ENCODE data around the gene CCR5AS.

Gene CCR5AS

DNA sequence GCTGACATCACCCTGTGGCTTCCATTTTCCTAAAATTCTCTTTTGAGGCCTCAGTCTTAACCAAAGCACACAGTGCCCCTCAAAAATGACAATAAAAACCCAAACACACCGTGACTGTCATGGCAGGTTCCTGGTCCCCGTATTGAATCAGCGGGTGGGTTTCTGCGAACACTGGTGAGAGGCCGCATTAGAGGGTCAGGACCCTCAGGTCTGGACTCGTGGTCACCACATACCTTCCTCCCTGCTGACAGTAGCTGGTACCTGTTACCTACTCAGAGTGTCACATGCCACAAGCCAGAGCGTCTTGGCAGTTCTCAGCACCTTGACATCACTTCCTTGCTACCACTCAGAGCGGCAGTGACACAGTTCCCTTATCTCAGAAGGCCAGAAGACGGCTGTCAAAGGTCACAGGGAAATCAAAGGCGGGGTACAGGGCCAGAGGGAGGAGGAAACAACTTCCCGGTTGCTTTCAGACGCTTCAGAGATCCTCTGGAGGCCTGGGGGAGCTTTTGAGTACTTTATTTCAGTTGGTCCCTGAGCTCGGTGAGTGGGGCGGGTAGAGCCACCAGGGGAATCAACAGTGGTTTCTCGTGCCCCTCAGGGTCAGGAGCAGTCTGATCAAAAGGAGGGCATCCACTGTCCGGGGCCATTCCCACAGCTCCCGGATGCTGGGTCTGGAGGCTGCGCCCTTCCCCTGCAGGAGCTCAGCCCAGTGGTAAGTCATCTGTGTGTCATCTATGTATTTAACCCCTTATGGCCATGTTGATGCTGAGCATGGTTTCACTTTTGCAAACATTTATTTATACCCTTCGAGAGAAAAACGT lies at the start of gene CCR5AS, which contains the start of gene CCRL2:
TSS of gene CCR5AS (minus strand) at position 279 of the 824 bp plus-strand sequence.
TSS of gene CCRL2 (plus strand) at position 472 of the 824 bp plus-strand sequence. CDS start 821 bp downstream, outside the sequence.
- Mint-ChIP-seq H3K27ac (peak within 1 kb of the TSS; percentile 86), H3K4me3 (peak within 1 kb of the TSS; percentile 85), H3K4me1 (peaks cover 33% of the 10 kb centered on the region), H3K9me3 (no peaks in the 10 kb centered on the region), H3K27me3 (no peaks in the 10 kb centered on the region), H3K36me3 (peaks cover 3% of the 10 kb centered on the region)
- DNase-seq: peak; percentile 41

DNA sequence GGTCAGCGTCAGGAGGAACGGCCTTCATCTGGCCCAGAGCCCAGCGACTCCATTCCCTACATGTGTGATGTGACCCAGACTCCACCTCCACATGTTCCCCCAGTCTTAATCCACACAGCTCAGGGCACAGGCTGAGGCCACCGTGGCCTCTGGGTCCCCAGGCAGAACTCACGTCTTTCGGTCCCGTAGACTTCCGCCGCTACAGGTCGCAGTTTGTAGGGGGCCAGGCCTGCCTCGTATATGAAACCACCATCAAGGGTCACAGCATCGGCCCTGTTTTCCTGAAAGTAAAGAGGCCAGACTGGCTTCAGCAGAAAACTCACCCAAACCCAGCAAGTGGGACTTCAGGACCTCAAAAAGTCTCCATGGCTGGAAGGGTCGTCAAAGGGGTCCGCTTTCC lies 49.3 kb upstream of the CCR5AS start:
- Mint-ChIP-seq H3K4me1 (no peaks in the 10 kb centered on the region), H3K36me3 (no peaks in the 10 kb centered on the region), H3K27me3 (peaks cover 14% of the 10 kb centered on the region), H3K27ac (no peak overlapping the region), H3K9me3 (no peaks in the 10 kb centered on the region), H3K4me3 (no peak overlapping the region)
- DNase-seq: no peak

DNA sequence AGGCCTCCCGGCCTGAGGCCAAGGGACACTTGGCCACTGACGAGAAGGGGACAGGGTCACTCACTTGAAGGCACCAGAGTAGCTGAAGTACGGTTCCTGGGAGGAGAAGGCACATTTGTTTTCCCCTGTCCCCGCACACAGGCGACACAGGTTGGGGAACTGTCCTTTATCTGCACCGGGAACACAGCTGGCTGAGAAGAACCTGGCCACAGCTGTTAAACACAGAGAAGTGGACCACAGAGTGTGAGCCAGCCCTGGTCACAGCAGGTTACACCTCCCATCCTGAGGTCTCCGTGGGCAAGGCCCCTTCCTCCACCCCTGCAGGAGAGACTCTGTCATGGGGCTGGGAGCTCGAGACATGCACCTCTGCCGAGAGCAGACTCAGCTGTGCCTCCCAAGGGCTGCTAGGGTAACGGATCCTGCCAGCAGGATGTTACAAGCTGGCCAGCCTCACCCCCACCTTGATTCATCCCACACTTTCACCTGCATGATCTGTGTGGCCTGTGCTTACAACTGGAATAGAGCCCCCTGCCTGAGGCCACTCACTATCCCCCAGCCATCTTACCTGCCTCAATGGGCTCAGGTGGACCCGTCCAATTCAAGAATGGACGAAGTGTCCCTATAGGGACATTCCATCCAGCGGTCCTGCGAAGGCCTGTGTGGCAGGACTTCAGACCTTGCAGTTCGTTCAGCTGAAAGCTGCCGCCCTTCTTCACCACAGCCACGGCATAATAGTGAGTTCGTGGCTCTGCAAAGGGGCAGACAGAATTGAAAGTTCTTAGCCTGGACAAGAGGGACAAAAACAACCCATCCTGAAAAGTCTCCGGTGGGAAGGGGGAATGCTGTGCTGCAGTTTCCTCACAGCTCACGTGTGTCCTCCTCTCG lies 48.6 kb upstream of the CCR5AS start:
- Mint-ChIP-seq H3K9me3 (no peaks in the 10 kb centered on the region), H3K4me1 (no peaks in the 10 kb centered on the region), H3K4me3 (no peak overlapping the region), H3K27ac (no peak overlapping the region), H3K27me3 (peaks cover 14% of the 10 kb centered on the region), H3K36me3 (no peaks in the 10 kb centered on the region)
- no peak for DNase-seq

DNA sequence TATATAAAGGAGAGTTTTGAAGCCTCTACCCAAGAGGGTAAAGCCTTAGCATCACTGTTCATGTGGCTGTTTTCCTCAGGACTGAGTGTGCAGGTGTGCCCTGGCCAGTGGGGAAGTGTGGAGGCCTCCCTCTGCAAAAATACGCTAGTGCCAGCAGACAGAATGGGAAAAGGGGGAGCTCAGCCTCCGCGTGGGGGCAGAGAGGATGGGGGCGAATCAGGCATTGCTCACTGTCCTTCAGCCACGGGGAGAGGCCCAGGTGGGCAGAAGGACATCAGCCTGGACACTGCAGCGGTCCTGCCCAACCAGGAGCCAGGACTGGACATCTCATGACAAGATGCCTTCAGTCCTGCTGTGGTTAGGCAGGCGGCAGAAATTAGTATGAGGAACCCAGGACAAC lies 47.7 kb upstream of the CCR5AS start:
- H3K36me3 Mint-ChIP-seq: no peaks in the 10 kb centered on the region
- DNase-seq: no peak
- H3K27me3 Mint-ChIP-seq: peaks cover 14% of the 10 kb centered on the region
- H3K27ac Mint-ChIP-seq: no peak overlapping the region
- H3K9me3 Mint-ChIP-seq: no peaks in the 10 kb centered on the region
- no peaks in the 10 kb centered on the region for H3K4me1 Mint-ChIP-seq
- H3K4me3 Mint-ChIP-seq: no peak overlapping the region

DNA sequence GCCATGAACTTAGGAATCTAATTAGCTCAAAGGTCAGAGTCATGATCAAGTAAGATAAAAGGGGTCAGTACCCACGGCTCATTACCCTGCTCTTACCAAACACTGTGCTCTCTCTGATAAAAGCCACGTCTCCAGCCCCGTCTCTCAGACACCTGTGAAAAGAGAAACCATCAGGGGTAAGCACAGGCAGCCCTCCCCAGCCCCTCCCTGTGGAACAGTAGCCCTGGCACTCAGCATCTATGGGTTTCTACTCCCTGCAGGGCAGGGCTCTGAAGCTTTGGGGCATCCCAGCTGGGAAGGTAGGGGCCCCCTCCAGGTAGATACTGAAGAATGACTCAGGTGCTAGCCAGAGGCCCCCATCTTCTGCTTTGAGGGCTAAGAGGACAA lies 47.3 kb upstream of the CCR5AS start:
- Mint-ChIP-seq H3K9me3 (no peaks in the 10 kb centered on the region), H3K36me3 (no peaks in the 10 kb centered on the region), H3K4me3 (no peak overlapping the region), H3K27me3 (peaks cover 14% of the 10 kb centered on the region), H3K4me1 (no peaks in the 10 kb centered on the region), H3K27ac (no peak overlapping the region)
- DNase-seq: no peak

DNA sequence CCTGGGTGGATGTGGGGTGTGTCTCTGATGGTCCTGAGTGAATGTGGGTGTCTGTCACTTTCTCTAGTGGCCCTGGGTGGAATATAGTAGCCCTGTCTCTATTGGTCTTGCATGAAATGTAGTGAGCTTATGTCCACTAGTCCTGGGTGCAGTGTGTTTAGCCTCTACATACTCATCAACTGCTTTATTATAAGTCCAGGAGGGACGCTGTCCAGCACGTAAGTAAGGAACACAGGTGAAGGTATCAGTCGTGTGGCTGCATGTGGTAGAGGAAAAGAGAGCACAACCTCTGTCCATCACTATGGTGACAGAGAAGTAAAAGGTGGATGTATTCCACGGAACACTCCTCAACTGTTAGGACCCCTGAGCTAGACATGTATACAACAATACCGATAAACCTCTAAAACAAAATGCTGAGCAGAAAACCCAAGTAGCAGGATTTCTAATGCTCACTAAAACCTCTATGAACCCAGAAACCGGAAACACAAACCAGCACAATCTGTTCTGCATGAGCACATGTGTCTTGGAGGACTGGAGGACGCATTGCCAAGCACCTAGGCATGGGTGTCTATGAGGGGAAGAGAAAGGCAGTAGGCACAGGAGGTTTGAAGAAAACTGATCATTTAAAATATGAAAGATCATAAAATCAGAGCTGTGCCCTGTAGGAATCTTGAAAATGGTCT lies 46.8 kb upstream of the CCR5AS start:
- Mint-ChIP-seq H3K4me1 (no peaks in the 10 kb centered on the region), H3K27me3 (peaks cover 14% of the 10 kb centered on the region), H3K27ac (no peak overlapping the region), H3K4me3 (no peak overlapping the region), H3K9me3 (no peaks in the 10 kb centered on the region), H3K36me3 (no peaks in the 10 kb centered on the region)
- no peak for DNase-seq

DNA sequence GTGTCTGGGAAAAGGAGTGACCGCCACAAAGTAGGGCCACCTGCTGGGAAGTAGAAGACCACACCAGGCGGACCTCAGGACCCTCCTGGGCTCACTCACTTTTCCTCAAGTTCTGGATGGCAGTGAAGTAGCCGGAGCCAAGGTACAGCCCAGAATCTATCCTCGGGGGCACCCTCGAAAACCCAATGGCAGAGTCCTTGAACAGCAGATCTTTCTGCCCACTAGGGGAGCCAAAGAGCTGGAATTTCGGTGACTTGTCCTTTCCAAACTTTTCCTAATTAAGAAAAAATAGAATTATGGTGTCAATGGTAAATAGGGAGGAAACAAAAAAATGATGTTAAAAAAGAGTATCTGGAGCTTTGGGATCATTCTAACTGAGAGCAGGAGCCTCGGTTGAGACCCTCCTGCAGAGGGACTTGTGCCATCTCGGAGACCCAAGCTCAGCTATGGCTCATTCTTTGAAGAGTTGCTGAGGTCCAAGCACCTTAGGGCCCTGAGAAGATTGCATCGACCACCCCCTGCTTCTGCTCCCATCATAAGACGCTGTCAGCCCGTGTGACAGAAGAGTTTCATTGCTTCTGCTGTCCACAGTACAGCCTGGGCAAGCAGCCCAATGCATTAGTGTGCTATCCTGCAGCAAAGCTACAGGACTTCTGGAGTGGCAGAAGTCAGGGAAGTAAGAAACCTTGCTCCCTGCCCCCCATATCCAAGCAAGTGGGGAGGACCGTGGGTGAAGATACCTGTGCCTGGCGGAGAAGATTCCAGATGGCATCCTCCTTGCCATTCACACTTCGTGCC lies 43.1 kb upstream of the CCR5AS start:
- H3K27me3 Mint-ChIP-seq: peaks cover 14% of the 10 kb centered on the region
- H3K27ac Mint-ChIP-seq: no peak overlapping the region
- H3K9me3 Mint-ChIP-seq: no peaks in the 10 kb centered on the region
- H3K36me3 Mint-ChIP-seq: no peaks in the 10 kb centered on the region
- DNase-seq: no peak
- H3K4me1 Mint-ChIP-seq: no peaks in the 10 kb centered on the region
- no peak overlapping the region for H3K4me3 Mint-ChIP-seq

DNA sequence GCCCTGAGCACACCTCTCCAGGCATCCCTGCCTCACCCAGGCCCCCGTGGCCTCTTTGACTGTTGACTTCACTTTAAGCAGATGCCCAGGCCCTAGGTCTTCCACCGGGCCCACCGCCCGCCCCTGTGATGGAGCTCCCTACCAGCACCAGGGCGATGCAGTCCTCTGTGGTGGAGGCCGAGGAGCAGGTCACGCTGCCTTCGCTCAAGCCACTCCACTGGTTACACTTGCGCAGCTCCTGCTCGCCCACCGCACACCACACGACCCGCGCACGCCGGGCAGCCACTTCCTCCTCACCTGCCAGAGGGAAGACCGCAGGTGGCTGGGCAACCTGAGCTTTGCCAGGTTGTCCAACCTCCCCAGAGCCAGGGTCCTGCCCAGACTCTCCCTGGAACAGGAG lies 41.9 kb upstream of the CCR5AS start:
- no peak overlapping the region for H3K4me3 Mint-ChIP-seq
- no peaks in the 10 kb centered on the region for H3K9me3 Mint-ChIP-seq
- H3K4me1 Mint-ChIP-seq: no peaks in the 10 kb centered on the region
- H3K27ac Mint-ChIP-seq: no peak overlapping the region
- peaks cover 14% of the 10 kb centered on the region for H3K27me3 Mint-ChIP-seq
- no peaks in the 10 kb centered on the region for H3K36me3 Mint-ChIP-seq
- no peak for DNase-seq

DNA sequence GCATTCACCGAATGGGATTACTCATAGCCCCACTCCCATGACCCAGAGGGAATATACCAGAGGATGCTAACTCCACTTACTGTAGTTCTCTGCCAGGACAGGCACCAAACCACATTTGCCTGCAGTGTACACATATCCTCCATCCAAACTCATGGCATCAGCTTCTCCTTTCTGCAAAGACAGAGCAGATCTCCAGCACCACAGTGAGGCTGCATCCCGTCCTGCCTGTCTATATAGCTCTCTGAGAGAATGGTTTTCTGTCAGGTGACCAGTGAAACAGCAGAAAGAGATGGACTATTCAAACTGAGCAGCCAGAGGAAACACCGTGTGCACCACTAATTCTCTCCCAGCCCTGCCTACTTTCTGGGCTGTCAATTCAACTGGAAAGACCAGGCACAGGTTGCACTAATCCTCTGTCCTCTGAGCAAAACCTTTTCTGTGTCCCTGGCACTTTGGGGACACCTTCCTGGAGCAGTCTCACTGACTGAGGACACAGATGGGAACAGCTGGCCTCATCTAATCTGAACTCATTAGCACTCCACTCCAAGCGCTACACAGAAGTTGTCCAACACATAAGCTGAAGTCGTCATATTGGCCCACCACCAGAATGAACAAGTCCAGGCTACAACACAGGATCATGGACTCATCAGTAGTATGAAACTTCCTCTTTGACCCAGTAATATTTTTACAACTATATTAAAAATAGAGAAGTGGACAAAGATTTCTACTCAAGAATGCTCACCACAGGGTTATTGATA lies 40.5 kb upstream of the CCR5AS start:
- Mint-ChIP-seq H3K9me3 (no peaks in the 10 kb centered on the region), H3K4me3 (no peak overlapping the region), H3K27ac (no peak overlapping the region), H3K27me3 (peaks cover 4% of the 10 kb centered on the region), H3K36me3 (no peaks in the 10 kb centered on the region), H3K4me1 (no peaks in the 10 kb centered on the region)
- DNase-seq: no peak

DNA sequence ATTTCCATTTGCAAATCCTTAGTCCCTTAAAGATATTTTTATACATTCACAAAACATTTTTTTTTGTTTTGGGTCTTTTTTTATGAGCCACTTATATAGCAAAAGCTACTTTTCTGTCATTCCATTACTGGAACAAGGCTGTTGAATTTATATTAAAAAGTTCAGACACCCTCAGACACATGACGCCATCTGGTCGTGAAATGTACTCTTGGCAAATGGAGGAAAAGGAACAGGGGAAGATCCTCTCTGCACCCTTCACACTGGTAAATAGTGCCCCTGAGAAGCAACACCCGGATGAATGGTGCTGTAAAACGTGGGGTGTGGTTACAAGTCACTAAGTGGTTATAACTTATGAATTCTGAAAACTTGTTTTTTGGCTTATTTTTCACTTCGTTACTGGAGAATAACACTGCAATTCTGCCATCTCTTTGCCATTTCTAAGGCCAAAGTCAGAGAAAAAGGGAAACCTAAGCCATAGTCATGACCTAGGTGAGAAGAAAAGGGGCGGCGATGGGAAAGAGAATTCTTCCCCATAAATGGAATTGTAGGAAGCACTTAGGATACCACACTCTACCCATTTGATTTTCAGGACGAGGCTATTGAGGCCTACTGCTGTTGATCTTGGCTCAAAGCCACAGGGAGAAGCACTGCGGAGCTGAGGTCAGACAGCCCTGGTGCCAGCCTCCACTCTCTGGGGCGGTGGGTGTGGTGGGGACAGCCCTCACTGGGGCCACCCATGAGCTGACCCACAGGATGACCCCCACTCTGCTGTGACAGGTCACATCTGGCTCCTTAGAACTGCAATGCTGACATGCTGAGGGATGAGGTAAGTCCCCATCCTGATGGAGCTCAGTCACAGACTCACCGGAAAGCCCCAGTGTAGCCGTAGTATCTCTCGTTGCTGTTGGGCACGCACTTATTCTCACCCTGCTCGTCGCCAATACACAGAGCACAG lies 36.0 kb upstream of the CCR5AS start:
- Mint-ChIP-seq H3K4me3 (no peak overlapping the region), H3K36me3 (no peaks in the 10 kb centered on the region), H3K9me3 (no peaks in the 10 kb centered on the region), H3K27ac (no peak overlapping the region), H3K4me1 (peaks cover 19% of the 10 kb centered on the region), H3K27me3 (no peaks in the 10 kb centered on the region)
- DNase-seq: no peak

DNA sequence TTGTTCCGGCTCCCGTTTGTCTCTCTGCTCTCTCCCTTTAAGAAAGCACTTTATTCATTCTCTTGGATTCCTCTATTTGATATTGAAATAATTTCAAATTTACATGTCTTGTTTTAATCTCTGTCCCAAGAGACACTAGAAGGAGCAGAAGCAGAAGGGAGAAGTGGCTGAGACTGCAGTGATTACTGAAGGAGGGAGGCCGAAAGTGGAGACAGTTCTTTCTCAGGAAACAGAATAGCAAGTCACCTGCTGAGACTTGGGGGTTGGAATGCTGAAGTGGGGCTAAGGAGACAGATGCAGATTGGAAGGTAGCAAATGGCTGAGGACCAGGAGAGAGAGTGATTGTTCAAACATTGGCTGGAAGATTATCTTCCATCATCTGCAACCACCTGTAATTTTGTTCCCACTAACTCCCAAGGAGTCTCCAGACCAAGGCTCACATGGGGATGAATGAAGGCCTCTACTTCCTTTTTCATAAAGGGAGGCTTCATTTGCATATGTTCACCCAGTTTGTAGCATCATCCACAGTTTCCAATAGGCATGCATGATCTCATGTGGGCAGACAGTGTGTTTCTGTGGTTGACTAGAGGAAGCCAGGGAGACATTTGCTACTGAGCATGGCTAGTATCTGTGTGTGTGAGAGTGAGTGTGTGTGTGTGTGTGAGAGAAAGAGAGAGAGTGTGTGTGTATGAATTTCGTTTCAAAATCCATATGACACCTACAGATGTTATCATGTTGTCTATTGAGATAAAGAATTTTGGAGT lies 33.8 kb upstream of the CCR5AS start:
- Mint-ChIP-seq H3K4me3 (no peak overlapping the region), H3K4me1 (peaks cover 19% of the 10 kb centered on the region), H3K9me3 (no peaks in the 10 kb centered on the region), H3K27me3 (no peaks in the 10 kb centered on the region), H3K36me3 (no peaks in the 10 kb centered on the region), H3K27ac (no peak overlapping the region)
- peak; percentile 34 for DNase-seq

DNA sequence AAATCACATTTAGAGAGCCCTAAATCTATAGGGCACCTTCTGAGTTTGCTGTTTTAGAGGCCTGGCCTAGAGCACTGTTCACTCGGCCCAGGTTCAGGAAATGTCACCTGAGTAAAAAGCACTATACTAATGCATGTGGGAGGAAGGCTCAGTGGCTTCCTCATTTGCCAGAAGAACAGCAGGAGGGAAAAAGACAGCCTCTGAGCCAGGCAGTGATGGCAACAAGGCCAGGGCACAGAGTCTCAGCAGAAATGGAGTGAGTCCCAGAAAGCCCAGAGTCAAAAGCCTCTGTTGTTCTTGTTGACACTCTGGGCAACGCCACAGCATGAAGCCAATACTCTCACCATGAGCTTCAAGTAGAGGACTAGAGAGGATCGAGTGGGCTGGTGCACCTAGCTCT lies 32.0 kb upstream of the CCR5AS start:
- Mint-ChIP-seq H3K27ac (no peak overlapping the region), H3K9me3 (no peaks in the 10 kb centered on the region), H3K27me3 (no peaks in the 10 kb centered on the region), H3K4me1 (peaks cover 19% of the 10 kb centered on the region), H3K36me3 (no peaks in the 10 kb centered on the region), H3K4me3 (no peak overlapping the region)
- no peak for DNase-seq
